SK-N-SH treated with all-trans-retinoic acid at 6 μM for 48 hours (cell line): Measurements from ENCODE around the gene CPLANE2.
"Not testable (repeated sequence)": the region's sequence is repeated elsewhere in the genome, so short reads cannot be mapped to it uniquely, and the experiment has no call there.

ENCODE experiments used
- ARNTL ChIP-seq: fragments of 450-650 bp; formaldehyde crosslinking; IDR thresholded peaks from 2 replicates; pipeline ENCODE4 v1.5.0; 2020; ENCODE audit warnings: low read depth, mild to moderate bottlenecking, moderate library complexity, borderline replicate concordance
- ESRRG ChIP-seq: fragments of 250-450 bp; sonication (Bioruptor Pico); IDR thresholded peaks from 2 replicates; pipeline ENCODE4 v1.6.1; 2021; ENCODE audit warnings: mild to moderate bottlenecking
- OSR1 ChIP-seq: fragments of 250-450 bp; sonication (Bioruptor Pico); IDR thresholded peaks from 2 replicates; pipeline ENCODE4 v1.8.0; 2022; ENCODE audit warnings: moderate library complexity, mild to moderate bottlenecking, inconsistent platforms
- RARB ChIP-seq: fragments of 250-450 bp; sonication (Bioruptor Pico); IDR thresholded peaks from 2 replicates; pipeline ENCODE4 v1.8.0; 2021; ENCODE audit warnings: mild to moderate bottlenecking, moderate library complexity
- ZFP30 ChIP-seq: fragments of 450-650 bp; formaldehyde crosslinking; IDR thresholded peaks from 2 replicates; pipeline ENCODE4 v1.5.0; 2022; ENCODE audit warnings: mild to moderate bottlenecking, moderate library complexity
- ZNF565 ChIP-seq: fragments of 450-650 bp; formaldehyde crosslinking; conservative IDR thresholded peaks from 2 replicates; pipeline ENCODE4 v1.5.0; 2020; ENCODE audit warnings: low read depth, mild to moderate bottlenecking, moderate library complexity
- TF ChIP-seq, protein P1 (sequence below): fragments of 250-450 bp; sonication (Bioruptor Pico); IDR thresholded peaks from 2 replicates; pipeline ENCODE4 v1.8.0; 2021; ENCODE audit warnings: low read depth, mild to moderate bottlenecking, moderate library complexity, borderline replicate concordance
- TF ChIP-seq, protein P2 (sequence below): fragments of 250-450 bp; sonication (Bioruptor Pico); IDR thresholded peaks from 2 replicates; pipeline ENCODE4 v1.8.0; 2020; ENCODE audit warnings: mild to moderate bottlenecking, moderate library complexity, borderline replicate concordance

DNA sequence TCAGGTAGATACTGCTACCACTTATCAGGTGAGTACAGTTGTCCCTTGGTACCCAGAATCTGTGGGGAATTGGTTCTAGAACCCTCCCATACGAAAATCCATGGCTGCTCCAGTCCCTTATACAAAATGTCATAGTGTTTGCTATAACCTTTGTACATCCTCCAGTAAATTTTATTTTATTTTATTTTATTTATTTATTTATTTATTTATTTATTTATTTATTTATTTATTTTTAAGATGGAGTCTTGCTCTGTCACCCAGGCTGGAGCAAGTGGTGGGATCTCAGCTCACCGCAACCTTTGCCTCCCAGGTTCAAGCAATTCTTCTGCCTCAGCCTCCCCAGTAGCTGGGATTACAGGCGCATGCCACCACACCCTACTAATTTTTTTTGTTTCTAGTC, 23.4 kb downstream of the CPLANE2 start:
- TF ChIP-seq, protein P1, sequence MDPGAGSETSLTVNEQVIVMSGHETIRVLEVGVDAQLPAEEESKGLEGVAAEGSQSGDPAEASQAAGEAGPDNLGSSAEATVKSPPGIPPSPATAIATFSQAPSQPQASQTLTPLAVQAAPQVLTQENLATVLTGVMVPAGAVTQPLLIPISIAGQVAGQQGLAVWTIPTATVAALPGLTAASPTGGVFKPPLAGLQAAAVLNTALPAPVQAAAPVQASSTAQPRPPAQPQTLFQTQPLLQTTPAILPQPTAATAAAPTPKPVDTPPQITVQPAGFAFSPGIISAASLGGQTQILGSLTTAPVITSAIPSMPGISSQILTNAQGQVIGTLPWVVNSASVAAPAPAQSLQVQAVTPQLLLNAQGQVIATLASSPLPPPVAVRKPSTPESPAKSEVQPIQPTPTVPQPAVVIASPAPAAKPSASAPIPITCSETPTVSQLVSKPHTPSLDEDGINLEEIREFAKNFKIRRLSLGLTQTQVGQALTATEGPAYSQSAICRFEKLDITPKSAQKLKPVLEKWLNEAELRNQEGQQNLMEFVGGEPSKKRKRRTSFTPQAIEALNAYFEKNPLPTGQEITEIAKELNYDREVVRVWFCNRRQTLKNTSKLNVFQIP (CRISPR knock-in tag): not testable (repeated sequence)
- not testable (repeated sequence) for TF ChIP-seq RARB; ZFP30 (CRISPR knock-in tag); ARNTL (CRISPR knock-in tag); OSR1 (CRISPR knock-in tag); ZNF565 (CRISPR knock-in tag); ESRRG (CRISPR knock-in tag)
- TF ChIP-seq, protein P2, sequence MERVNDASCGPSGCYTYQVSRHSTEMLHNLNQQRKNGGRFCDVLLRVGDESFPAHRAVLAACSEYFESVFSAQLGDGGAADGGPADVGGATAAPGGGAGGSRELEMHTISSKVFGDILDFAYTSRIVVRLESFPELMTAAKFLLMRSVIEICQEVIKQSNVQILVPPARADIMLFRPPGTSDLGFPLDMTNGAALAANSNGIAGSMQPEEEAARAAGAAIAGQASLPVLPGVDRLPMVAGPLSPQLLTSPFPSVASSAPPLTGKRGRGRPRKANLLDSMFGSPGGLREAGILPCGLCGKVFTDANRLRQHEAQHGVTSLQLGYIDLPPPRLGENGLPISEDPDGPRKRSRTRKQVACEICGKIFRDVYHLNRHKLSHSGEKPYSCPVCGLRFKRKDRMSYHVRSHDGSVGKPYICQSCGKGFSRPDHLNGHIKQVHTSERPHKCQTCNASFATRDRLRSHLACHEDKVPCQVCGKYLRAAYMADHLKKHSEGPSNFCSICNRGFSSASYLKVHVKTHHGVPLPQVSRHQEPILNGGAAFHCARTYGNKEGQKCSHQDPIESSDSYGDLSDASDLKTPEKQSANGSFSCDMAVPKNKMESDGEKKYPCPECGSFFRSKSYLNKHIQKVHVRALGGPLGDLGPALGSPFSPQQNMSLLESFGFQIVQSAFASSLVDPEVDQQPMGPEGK (CRISPR knock-in tag): not testable (repeated sequence)
